GM18508 (cell line): ENCODE measurements around the gene SGMS1.
A peak's percentile ranks its signal among the peaks of the same experiment; 100 is the strongest.
"Not testable (repeated sequence)": the region's sequence is repeated elsewhere in the genome, so short reads cannot be mapped to it uniquely, and the experiment has no call there.

Experiments used
- ATAC-seq: cut with Tn5 transposase; IDR thresholded peaks from one replicate; pipeline ENCODE4 v1.9.1; 2021; ENCODE audit warnings: moderate number of reproducible peaks; ENCODE audit not compliant: insufficient read depth, unreplicated experiment

Gene SGMS1

GRCh38 chr10:50293513-50294313 lies 330.0 kb downstream of the SGMS1 start:
- ATAC-seq = no peak

- ATAC-seq = no peak
These were observed 332.4 kb downstream of the SGMS1 start for GRCh38 chr10:50291261-50291850.

- no peak for ATAC-seq
These were observed 334.6 kb downstream of the SGMS1 start for GRCh38 chr10:50289196-50289595.

GRCh38 chr10:50286996-50287803 lies 336.6 kb downstream of the SGMS1 start:
- no peak for ATAC-seq

GRCh38 chr10:50286517-50286916 lies 337.2 kb downstream of the SGMS1 start:
- no peak for ATAC-seq

- ATAC-seq = no peak
These were observed 341.7 kb downstream of the SGMS1 start for GRCh38 chr10:50281967-50282522.

- ATAC-seq = no peak
These were observed 342.4 kb downstream of the SGMS1 start for GRCh38 chr10:50281210-50281966.

- no peak for ATAC-seq
These were observed 343.5 kb downstream of the SGMS1 start for GRCh38 chr10:50280049-50280841.

GRCh38 chr10:50279489-50279888 lies 344.3 kb downstream of the SGMS1 start:
- ATAC-seq = no peak

- ATAC-seq = no peak
These were observed 348.0 kb downstream of the SGMS1 start for GRCh38 chr10:50275650-50276235.

GRCh38 chr10:50272531-50272930 lies 351.2 kb downstream of the SGMS1 start:
- ATAC-seq = no peak

GRCh38 chr10:50271564-50272250 lies 352.0 kb downstream of the SGMS1 start:
- ATAC-seq = no peak

- not testable (repeated sequence) for ATAC-seq
These were observed 355.9 kb downstream of the SGMS1 start for GRCh38 chr10:50267877-50268276.

GRCh38 chr10:50262625-50263024 lies 361.1 kb downstream of the SGMS1 start:
- ATAC-seq = not testable (repeated sequence)

- ATAC-seq = peak; percentile 100
These were observed 362.9 kb downstream of the SGMS1 start for GRCh38 chr10:50260791-50261281.
